Measurements from ENCODE around the gene PCDHA5. TPM values are rescaled to one million over a fixed set of nuclear protein-coding genes. Genes with fewer than 3 reads are reported as not detected.
"Not testable (repeated sequence)": the region's sequence is repeated elsewhere in the genome, so short reads cannot be mapped to it uniquely, and the experiment has no call there.

The PCDHA5 gene
- total RNA-seq, 1 donor from 2014 or later = not detected

DNA sequence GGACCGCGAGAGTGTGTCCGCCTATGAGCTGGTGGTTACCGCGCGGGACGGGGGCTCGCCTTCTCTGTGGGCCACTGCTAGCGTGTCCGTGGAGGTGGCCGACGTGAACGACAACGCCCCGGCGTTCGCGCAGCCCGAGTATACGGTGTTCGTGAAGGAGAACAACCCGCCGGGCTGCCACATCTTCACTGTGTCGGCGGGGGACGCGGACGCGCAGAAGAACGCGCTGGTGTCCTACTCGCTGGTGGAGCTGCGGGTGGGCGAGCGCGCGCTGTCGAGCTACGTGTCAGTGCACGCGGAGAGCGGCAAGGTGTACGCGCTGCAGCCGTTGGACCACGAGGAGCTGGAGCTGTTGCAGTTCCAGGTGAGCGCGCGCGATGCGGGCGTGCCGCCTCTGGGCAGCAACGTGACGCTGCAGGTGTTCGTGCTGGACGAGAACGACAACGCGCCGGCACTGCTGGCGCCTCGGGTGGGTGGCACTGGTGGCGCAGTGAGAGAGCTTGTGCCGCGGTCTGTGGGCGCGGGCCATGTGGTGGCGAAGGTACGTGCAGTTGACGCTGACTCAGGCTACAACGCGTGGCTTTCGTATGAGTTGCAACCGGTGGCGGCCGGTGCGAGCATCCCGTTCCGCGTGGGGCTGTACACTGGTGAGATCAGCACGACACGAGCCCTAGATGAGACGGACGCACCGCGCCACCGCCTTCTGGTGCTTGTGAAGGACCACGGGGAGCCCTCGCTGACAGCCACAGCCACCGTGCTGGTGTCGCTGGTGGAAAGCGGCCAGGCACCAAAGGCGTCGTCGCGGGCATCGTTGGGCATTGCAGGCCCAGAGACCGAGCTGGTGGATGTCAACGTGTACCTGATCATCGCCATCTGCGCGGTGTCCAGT lies 14.5 kb downstream of the PCDHA5 start:
- intact Hi-C loops (cut with micrococcal nuclease) = no loop called here
- no peak overlapping the region for H3K4me3 Mint-ChIP-seq
- H3K4me1 Mint-ChIP-seq = no peaks in the 10 kb centered on the region
- no peaks in the 10 kb centered on the region for H3K27me3 Mint-ChIP-seq
- peaks cover 21% of the 10 kb centered on the region for H3K9me3 Mint-ChIP-seq
- H3K27ac Mint-ChIP-seq = no peak overlapping the region
- no peaks in the 10 kb centered on the region for H3K36me3 Mint-ChIP-seq (ENCODE audit: low read depth)
- DNase-seq = no peak

DNA sequence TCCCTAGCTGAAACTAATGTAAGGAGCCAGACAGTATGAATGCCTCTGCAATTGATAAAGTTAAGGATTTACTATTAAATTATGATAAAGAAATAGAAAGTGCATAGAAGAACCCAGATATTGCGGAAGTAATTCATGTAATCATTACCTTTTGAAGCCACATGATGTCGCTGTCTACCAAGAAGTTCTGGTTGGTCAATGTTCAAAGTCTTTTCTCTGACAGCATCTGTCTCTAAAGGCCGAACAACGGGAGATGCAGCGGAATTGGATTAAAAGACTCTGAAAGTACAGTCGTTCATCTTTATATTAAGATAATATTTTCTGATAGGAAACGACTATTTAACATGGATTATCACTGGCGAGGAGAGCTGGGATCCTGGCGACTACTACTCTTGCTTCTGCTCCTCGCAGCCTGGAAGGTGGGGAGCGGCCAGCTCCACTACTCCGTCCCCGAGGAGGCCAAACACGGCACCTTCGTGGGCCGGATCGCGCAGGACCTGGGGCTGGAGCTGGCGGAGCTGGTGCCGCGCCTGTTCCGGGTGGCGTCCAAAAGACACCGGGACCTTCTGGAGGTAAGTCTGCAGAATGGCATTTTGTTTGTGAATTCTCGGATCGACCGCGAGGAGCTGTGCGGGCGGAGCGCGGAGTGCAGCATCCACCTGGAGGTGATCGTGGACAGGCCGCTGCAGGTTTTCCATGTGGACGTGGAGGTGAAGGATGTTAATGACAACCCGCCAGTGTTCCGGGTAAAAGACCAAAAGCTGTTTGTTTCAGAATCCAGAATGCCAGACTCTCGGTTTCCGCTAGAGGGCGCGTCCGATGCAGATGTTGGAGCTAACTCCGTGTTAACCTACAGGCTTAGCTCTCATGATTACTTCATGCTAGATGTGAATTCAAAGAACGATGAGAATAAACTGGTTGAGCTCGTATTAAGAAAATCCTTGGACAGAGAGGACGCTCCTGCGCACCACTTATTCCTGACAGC lies 19.9 kb downstream of the PCDHA5 start, which contains the start of gene PCDHA8:
Gene PCDHA8, plus strand, starts transcription at position 210 of the 985 bp plus-strand sequence. Its CDS starts 135 bp downstream, at position 345.
- peak; percentile 61 for DNase-seq
- Mint-ChIP-seq H3K4me3 (no peak within 1 kb of the TSS), H3K9me3 (peaks cover 16% of the 10 kb centered on the region), H3K36me3 (ENCODE audit: low read depth) (no peaks in the 10 kb centered on the region), H3K4me1 (no peaks in the 10 kb centered on the region), H3K27ac (no peak within 1 kb of the TSS), H3K27me3 (no peaks in the 10 kb centered on the region)
- intact Hi-C loops (cut with micrococcal nuclease) = no loop called here

DNA sequence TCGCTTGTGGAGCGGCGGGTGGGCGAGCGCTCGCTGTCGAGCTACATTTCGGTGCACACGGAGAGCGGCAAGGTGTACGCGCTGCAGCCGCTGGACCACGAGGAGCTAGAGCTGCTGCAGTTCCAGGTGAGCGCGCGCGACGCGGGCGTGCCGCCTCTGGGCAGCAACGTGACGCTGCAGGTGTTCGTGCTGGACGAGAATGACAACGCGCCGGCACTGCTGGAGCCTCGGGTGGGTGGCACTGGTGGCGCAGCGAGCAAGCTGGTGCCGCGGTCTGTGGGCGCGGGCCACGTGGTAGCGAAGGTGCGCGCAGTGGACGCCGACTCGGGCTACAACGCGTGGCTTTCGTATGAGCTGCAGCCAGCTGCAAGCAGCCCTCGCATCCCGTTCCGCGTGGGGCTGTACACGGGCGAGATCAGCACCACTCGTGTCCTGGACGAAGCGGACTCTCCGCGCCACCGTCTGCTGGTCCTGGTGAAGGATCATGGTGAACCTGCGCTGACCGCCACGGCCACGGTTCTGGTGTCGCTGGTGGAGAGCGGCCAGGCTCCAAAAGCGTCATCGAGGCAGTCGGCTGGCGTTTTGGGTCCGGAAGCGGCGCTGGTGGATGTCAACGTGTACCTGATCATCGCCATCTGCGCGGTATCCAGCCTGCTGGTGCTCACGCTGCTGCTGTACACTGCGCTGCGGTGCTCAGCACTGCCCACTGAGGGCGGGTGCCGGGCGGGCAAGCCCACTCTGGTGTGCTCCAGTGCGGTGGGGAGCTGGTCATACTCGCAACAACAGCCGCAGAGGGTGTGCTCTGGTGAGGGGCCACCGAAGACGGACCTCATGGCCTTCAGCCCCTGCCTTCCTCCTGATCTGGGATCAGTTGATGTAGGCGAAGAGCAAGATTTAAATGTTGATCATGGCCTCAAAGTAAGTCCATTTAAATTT lies 21.7 kb downstream of the PCDHA5 start:
- no peaks in the 10 kb centered on the region for H3K36me3 Mint-ChIP-seq (ENCODE audit: low read depth)
- intact Hi-C loops (cut with micrococcal nuclease) = no loop called here
- no peaks in the 10 kb centered on the region for H3K4me1 Mint-ChIP-seq

GRCh38 chr5:140848139-140849102 lies 27.0 kb downstream of the PCDHA5 start, which contains the start of gene PCDHA9:
Gene PCDHA9 (plus strand): TSS chr5:140848382. CDS start chr5:140848496, 114 bp downstream.
- DNase-seq; H3K4me1 Mint-ChIP-seq; H3K36me3 Mint-ChIP-seq (ENCODE audit: low read depth); H3K27ac Mint-ChIP-seq; H3K27me3 Mint-ChIP-seq; H3K4me3 Mint-ChIP-seq; intact Hi-C loops (cut with micrococcal nuclease): not testable (repeated sequence)
- H3K9me3 Mint-ChIP-seq = peaks cover 15% of the 10 kb centered on the region

More for the DNA sequence above, 21.7 kb downstream of the PCDHA5 start:
- no peak for DNase-seq
- Mint-ChIP-seq H3K9me3 (peaks cover 27% of the 10 kb centered on the region), H3K4me3 (no peak overlapping the region), H3K27ac (no peak overlapping the region), H3K27me3 (no peaks in the 10 kb centered on the region)

DNA sequence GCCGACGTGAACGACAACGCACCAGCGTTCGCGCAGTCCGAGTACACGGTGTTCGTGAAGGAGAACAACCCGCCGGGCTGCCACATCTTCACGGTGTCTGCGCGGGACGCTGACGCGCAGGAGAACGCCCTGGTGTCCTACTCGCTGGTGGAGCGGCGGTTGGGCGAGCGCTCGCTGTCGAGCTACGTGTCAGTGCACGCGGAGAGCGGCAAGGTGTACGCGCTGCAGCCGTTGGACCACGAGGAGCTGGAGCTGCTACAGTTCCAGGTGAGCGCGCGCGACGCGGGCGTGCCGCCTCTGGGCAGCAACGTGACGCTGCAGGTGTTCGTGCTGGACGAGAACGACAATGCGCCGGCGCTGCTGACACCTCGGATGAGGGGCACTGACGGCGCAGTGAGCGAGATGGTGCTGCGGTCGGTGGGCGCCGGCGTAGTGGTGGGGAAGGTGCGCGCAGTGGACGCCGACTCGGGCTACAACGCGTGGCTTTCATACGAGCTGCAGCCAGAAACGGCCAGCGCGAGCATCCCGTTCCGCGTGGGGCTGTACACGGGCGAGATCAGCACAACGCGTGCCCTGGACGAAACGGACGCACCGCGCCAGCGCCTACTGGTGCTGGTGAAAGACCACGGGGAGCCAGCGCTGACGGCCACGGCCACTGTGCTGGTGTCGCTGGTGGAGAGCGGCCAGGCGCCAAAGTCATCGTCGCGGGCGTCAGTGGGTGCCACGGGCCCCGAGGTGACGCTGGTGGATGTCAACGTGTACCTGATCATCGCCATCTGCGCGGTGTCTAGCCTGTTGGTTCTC lies 28.6 kb downstream of the PCDHA5 start:
- intact Hi-C loops (cut with micrococcal nuclease); H3K4me1 Mint-ChIP-seq; H3K27me3 Mint-ChIP-seq; H3K27ac Mint-ChIP-seq; H3K4me3 Mint-ChIP-seq; H3K36me3 Mint-ChIP-seq (ENCODE audit: low read depth); DNase-seq: not testable (repeated sequence)
- peaks cover 18% of the 10 kb centered on the region for H3K9me3 Mint-ChIP-seq

DNA sequence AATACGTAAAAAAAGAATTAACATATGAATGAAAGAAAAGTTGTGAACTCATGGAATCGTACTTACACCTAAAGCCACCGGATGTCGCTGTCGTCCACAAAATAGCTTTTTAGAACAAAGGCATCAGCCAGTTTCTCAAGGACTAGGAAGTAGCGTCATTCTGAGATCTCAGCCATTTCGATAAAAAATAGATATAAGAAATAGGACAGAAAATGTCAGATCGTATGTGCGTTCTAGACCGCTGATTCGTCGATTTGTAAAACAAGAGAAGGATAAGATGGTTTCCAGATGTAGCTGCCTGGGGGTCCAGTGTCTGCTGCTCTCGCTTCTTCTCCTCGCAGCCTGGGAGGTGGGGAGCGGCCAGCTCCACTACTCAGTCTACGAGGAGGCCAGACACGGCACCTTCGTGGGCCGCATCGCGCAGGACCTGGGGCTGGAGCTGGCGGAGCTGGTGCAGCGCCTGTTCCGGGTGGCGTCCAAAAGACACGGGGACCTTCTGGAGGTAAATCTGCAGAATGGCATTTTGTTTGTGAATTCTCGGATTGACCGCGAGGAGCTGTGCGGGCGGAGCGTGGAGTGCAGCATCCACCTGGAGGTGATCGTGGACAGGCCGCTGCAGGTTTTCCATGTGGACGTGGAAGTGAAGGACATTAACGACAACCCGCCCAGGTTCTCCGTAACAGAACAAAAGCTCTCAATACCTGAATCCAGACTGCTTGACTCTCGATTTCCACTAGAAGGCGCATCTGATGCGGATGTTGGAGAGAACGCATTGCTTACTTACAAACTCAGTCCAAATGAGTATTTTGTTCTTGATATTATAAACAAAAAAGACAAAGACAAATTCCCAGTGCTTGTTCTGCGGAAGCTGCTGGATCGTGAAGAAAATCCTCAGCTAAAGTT lies 34.6 kb downstream of the PCDHA5 start, which contains the start of gene PCDHA10:
Gene PCDHA10, plus strand, starts transcription at position 126 of the 903 bp plus-strand sequence. Its CDS starts 152 bp downstream, at position 278.
- Mint-ChIP-seq H3K27me3 (no peaks in the 10 kb centered on the region), H3K4me3 (no peak within 1 kb of the TSS), H3K27ac (no peak within 1 kb of the TSS), H3K9me3 (peaks cover 23% of the 10 kb centered on the region), H3K36me3 (ENCODE audit: low read depth) (no peaks in the 10 kb centered on the region), H3K4me1 (no peaks in the 10 kb centered on the region)
- intact Hi-C loops (cut with micrococcal nuclease) = no loop called here
- peak; percentile 50 for DNase-seq

DNA sequence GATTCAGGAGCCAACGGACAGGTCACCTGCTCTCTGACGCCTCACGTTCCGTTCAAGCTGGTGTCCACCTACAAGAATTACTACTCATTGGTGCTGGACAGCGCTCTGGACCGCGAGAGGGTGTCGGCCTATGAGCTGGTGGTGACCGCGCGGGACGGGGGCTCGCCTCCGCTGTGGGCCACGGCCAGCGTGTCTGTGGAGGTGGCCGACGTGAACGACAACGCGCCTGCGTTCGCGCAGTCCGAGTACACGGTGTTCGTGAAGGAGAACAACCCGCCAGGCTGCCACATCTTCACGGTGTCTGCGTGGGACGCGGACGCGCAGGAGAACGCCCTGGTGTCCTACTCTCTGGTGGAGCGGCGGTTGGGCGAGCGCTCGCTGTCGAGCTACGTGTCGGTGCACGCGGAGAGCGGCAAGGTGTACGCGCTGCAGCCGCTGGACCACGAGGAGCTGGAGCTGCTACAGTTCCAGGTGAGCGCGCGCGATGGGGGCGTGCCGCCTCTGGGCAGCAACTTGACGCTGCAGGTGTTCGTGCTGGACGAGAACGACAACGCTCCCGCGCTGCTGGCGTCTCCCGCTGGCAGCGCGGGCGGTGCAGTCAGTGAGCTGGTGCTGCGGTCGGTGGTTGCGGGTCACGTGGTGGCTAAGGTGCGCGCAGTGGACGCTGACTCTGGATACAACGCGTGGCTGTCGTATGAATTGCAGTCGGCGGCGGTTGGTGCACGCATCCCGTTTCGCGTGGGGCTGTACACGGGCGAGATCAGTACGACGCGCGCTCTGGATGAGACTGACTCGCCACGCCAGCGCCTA lies 36.0 kb downstream of the PCDHA5 start:
- no peaks in the 10 kb centered on the region for H3K4me1 Mint-ChIP-seq
- H3K9me3 Mint-ChIP-seq = peaks cover 23% of the 10 kb centered on the region
- H3K4me3 Mint-ChIP-seq = no peak overlapping the region
- no peaks in the 10 kb centered on the region for H3K36me3 Mint-ChIP-seq (ENCODE audit: low read depth)
- no peak overlapping the region for H3K27ac Mint-ChIP-seq
- no peak for DNase-seq
- no peaks in the 10 kb centered on the region for H3K27me3 Mint-ChIP-seq
- intact Hi-C loops (cut with micrococcal nuclease) = no loop called here

DNA sequence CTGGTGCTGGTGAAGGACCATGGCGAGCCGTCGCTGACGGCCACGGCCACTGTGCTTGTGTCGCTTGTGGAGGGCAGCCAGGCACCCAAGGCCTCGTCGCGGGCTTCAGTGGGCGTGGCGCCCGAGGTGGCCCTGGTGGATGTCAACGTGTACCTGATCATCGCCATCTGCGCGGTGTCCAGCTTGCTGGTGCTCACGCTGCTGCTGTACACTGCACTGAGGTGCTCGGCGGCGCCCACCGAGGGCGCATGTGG lies 36.5 kb downstream of the PCDHA5 start:
- H3K36me3 Mint-ChIP-seq (ENCODE audit: low read depth) = no peaks in the 10 kb centered on the region
- H3K27ac Mint-ChIP-seq = no peak overlapping the region
- peaks cover 23% of the 10 kb centered on the region for H3K9me3 Mint-ChIP-seq
- no peak overlapping the region for H3K4me3 Mint-ChIP-seq
- intact Hi-C loops (cut with micrococcal nuclease) = no loop called here
- DNase-seq = peak; percentile 48
- H3K27me3 Mint-ChIP-seq = no peaks in the 10 kb centered on the region
- H3K4me1 Mint-ChIP-seq = no peaks in the 10 kb centered on the region

DNA sequence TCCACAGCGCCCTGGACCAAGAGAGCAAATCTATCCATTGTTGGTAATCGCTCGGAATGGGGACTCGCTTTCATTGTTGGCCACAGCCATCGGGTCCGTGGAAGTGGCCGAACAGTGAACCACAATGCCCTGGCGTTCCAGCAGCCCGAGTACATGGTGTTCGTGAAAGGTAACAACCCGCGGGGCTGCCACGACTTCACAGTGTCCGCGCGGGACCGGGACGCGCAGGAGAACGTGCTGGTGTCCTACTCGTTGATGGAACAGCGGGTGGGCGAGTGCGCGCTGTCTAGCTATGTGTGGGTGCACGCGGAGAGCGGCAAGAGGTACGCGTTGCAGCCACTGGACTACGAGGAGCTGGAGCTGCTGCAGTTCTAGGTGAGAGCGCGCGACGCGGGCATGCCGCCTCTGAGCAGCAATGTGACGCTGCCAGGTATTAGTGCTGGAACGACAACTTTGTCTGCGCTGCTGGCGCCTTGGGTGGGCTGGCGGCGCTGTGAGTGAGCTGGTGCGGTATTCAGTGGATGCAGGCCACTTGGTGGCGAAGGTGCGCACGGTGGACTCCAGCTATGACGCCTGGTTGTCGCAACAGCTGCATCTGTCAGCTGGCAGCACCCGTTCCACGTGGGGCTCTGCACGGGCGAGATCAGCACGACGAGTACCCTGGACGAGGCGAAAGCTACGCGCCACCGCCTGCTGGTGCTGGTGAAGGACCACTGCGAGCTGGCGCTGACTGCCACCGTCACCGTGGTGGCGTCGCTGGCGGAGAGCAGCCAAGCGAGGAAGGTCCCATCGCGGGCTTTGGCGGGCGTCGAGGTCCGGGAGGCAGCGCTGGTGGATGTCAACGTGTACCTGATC lies 41.3 kb downstream of the PCDHA5 start:
- no peak overlapping the region for H3K4me3 Mint-ChIP-seq
- no peaks in the 10 kb centered on the region for H3K4me1 Mint-ChIP-seq
- H3K9me3 Mint-ChIP-seq = peaks cover 10% of the 10 kb centered on the region
- no peaks in the 10 kb centered on the region for H3K36me3 Mint-ChIP-seq (ENCODE audit: low read depth)
- H3K27me3 Mint-ChIP-seq = no peaks in the 10 kb centered on the region
- intact Hi-C loops (cut with micrococcal nuclease) = no loop called here
- DNase-seq = no peak
- H3K27ac Mint-ChIP-seq = no peak overlapping the region

All from activated CD4-positive, alpha-beta T cell treated with anti-CD3 and anti-CD28 coated beads, Interleukin-2, amount 10 ng/mL, durations not matched to agents 24 days and 14 days (primary cell).